ENCODE results near the gene ARSK.

The ARSK gene, protein sequence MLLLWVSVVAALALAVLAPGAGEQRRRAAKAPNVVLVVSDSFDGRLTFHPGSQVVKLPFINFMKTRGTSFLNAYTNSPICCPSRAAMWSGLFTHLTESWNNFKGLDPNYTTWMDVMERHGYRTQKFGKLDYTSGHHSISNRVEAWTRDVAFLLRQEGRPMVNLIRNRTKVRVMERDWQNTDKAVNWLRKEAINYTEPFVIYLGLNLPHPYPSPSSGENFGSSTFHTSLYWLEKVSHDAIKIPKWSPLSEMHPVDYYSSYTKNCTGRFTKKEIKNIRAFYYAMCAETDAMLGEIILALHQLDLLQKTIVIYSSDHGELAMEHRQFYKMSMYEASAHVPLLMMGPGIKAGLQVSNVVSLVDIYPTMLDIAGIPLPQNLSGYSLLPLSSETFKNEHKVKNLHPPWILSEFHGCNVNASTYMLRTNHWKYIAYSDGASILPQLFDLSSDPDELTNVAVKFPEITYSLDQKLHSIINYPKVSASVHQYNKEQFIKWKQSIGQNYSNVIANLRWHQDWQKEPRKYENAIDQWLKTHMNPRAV

DNA sequence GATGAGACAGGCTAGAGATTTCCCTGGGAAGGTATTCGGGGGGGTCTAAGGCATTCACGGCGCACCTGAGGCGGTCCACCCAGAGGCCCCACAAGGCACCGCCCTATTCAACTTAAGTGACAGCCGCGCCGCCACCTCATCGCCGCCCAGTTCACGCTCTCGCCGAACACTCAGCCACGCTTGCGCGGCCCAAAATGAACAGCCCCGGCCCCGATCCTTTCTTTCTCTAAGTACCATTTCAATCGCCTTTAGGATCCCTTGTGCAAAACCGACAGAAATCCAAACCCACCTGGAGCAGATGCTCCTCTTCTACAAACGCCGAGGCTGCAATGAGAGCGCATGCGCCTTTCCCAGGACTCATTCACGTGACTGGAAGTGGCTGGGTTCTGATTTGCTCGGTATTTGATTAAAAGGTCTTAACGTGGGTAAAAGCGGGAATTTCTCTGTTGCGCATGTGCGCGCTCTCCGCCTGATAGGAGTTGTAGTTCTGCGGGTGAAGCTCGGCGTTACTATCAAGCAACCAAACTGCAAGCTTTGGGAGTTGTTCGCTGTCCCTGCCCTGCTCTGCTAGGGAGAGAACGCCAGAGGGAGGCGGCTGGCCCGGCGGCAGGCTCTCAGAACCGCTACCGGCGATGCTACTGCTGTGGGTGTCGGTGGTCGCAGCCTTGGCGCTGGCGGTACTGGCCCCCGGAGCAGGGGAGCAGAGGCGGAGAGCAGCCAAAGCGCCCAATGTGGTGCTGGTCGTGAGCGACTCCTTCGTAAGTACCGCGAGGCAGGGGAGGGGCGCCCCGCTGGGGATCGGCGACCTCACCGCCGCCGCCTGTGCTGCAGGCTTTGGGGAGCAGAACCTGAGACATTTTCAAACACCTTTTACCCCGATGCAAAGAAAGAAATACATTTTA lies at the start of gene ARSK, which contains the start of gene SKIC3:
Gene ARSK (plus strand): TSS at position 455 of the 902 bp plus-strand sequence. CDS start 178 bp downstream, at position 633.
Gene SKIC3 (minus strand): TSS at position 331 of the 902 bp plus-strand sequence. CDS start 7,827 bp downstream, outside the sequence.
- DNase-seq, result peak; percentile 99

- no peak for DNase-seq
Observed at GRCh38 chr5:95508550-95508949, 46.4 kb upstream of the ARSK start.

- DNase-seq, result no peak
Observed at GRCh38 chr5:95511606-95512005, 43.3 kb upstream of the ARSK start.

GRCh38 chr5:95518417-95518816 lies 36.5 kb upstream of the ARSK start:
- DNase-seq, result no peak

- DNase-seq, result no peak
Observed at GRCh38 chr5:95519151-95519550, 35.8 kb upstream of the ARSK start.

DNA sequence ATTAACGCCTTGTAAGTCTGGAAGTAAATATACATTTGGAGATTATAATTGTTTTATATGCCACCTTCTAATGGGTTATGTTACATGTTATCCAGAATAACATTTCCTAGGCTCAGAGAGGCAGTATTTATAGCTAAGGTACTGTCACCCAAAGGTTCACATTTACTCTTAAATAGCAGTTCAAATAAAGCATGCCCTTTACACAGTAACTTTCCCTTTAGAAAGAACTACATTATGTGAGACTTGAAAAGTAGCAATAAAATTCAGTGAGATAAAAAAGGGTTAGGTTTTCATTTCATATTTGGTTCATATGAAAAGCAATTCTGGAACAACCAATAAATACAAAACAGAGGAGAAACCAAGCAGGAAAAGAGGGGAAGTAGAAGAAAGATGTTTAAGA lies 35.2 kb upstream of the ARSK start:
- DNase-seq, result no peak

DNA sequence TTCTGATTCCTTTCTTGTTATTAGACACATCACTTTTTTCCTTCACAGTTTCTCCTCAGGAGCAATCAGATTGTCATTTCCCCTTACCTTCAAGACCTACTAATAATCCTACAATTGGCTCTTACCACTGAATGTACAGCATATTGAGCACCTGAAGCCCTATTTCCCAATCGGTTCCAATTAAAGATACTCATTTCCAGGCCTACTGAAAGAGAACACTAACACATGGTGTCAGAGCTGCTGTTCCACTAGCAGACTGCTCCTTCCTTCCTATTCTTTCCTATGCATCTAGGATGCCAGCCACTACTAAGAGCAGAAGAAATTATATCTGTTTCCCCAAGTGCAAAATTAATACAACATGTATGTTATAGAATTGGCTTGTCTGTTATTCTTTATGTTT lies 34.7 kb upstream of the ARSK start:
- DNase-seq, result no peak

GRCh38 chr5:95524423-95524822 lies 30.5 kb upstream of the ARSK start:
- DNase-seq, result no peak

- DNase-seq, result no peak
Observed at GRCh38 chr5:95526871-95527270, 28.0 kb upstream of the ARSK start.

DNA sequence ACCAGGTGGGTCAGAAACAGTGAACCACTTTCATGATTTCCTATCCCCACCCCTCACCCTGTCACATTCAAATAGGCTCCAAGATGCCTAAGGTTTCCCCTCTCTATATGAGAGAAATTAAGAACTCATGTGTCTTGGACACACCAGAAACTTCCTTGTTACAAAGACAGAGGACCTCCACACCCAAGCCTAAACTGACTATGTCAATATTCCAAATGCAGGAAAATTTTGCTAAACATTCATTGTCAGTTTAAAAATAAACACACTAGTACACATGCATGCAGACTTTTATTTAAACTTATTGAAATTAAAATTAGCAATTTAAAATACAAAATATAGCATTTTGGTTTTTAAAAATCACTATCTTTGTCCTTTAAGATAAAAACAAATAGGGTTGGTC lies 26.3 kb upstream of the ARSK start:
- DNase-seq, result no peak

DNA sequence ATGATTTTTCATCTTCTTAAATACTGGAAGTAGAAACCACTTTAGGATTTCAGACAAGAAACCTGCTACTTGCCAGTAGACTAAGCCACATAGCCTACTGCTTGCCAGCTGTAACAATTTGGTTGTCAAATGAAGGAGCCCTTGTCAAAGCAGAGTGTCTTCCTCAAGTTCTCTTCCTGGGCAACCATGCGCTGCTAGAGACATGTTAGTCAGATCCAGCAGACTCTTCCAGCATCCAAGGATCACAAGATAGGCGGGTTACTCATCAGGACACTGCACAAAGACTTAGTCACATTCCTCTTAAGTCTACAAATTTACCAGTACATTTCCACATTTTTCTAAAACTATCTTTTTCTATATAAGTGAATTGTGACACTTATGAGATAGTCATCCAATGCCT lies 24.5 kb upstream of the ARSK start:
- DNase-seq, result no peak

DNA sequence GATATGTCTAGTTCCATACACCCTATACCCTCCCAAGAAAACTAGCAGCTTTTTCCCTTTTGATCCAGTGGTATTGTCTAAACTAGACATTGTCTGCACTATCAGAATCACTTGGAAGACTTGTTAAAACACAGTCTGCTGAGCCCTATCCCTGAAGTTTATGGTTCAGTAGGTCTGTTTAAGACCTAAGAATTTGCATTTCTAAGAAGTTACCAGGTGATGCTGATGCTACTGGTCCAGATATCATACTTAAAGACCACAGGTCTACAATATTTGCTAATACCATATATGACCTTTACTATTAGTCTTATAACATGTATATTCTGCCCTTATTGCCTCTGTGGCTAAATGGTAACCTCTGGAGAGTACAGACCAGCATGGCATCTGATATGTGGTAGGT lies 23.4 kb upstream of the ARSK start:
- no peak for DNase-seq

DNA sequence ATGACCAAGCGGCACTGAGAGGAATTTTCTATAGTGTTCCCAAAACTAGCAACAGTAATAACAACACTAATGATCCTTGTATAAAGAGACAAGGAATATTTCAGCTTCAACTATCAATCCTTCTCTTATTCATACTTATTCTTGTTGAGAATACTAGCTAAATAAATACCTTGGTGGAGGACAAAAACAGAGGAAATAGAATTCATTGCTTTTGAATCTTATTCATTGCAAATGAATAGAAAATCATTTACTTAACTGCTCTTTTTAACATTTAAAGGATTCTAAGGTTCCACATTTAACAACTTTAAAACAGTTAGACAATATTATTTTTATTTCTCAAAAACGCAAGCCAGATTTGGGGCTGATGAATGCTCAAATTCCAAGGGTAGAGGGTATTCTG lies 22.5 kb upstream of the ARSK start:
- no peak for DNase-seq

- no peak for DNase-seq
Observed at GRCh38 chr5:95533106-95533505, 21.8 kb upstream of the ARSK start.

DNA sequence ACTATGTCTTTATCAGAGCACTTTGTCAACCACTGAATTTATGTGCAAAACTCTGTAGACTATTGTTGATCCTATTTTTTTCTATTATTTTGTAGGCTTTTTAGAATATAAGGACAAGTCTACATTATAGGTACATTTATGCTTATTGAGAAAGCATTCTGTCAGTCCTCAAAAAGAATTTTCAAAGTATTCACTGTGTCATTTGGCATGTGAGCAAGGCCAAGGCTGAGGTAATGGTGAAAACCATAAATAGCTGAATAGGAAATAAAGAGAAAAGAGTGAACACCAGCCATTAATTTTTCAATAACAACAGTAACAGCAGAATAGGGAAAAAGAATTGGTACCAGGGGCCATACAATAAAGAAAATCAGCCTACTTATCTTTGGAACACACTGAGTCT lies 21.1 kb upstream of the ARSK start:
- no peak for DNase-seq

GRCh38 chr5:95537501-95537900 lies 17.4 kb upstream of the ARSK start:
- DNase-seq, result no peak

- DNase-seq, result peak; percentile 30
Observed at GRCh38 chr5:95543017-95543705, 11.7 kb upstream of the ARSK start.

- DNase-seq, result no peak
Observed at GRCh38 chr5:95549030-95549429, 5.9 kb upstream of the ARSK start.

DNA sequence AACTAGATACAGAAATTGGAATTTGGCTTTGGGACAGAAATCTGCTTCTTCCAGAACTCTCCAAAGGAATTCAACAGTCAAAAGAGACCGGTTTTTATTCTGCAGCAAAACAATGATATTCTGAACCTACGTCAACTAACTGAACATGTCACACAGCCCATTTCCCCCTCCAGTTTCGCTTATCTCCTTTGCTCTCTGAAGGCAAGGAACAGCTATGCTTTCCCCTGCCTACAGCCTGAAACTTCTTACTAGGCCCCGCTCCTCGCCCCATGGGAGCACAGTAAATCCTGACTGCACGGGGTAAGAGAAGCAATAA lies 612 bp upstream of the ARSK start:
- no peak for DNase-seq

GRCh38 chr5:95555553-95555952 lies 652 bp downstream of the ARSK start:
- DNase-seq, result no peak

DNA sequence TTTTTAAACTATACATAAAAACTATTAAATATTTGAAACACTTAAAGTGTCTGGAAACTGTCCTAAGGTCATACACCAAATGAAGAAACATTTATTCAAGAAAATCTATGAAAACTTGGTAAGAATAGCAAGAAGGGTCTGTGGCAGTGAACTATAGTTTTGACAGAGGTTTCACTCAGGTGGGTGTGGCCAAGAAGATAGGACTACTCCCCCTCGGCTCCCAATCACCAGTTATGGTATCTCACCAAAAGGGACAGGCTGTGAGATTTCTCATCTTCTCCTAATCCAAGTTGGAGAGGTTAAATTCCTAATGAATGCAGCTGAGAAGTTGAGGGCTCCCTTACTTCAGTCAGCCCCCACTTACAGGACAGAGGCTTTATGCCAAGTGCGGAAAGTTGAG lies 2.9 kb downstream of the ARSK start:
- DNase-seq, result peak; percentile 38

GRCh38 chr5:95562282-95562681 lies 7.4 kb downstream of the ARSK start:
- DNase-seq, result no peak

DNA sequence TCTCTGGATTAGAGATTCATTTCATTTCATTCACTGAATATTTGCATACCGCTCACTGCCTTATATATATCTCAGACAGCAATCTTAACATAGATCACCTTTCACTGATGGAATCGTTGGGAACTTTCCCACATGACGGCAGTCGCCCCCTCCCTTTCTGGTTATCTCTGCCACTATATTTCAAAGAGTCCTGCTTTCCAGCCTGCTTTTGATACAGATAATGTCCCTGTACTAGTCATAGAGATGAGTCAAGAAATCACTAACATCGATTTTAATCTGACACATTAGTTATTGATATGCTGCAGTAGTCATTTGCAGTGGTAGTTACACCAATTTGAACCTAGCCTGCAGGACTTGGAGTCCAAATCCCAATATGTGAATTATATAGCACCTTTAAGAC lies 8.5 kb downstream of the ARSK start:
- no peak for DNase-seq

All from hematopoietic multipotent progenitor cell treated with erythropoietin and hydrocortisone succinate and interleukin-3 and kit ligand, for 4 days (in vitro differentiated cells).